Sigmoid colon (tissue), 7 donors: ENCODE data around the gene DCTN1. TPM values are rescaled to one million over a fixed set of nuclear protein-coding genes. Genes with fewer than 3 reads are reported as not detected.
A peak's percentile ranks its signal among the peaks of the same experiment; 100 is the strongest.

Source experiments
- DNase-seq: peaks from one replicate; pipeline ENCODE4 v3.0.0-alpha.2; 2019
- H3K27ac ChIP-seq, 4 donors: fragments of 200-600 bp; sonication (generic); one replicate each; pipeline ENCODE4 v1.5.1; 2016 to 2019; ENCODE audit warnings: mild to moderate bottlenecking in 1 of 4
- H3K27me3 ChIP-seq, 3 donors: fragments of 200-600 bp; sonication (generic); one replicate each; pipeline ENCODE4 v1.5.1; 2019; ENCODE audit warnings: mild to moderate bottlenecking in 1 of 3
- H3K36me3 ChIP-seq, 4 donors: fragments of 200-600 bp; sonication (generic); one replicate each; pipeline ENCODE4 v1.5.1; 2016 to 2019
- H3K4me1 ChIP-seq, 4 donors: fragments of 200-600 bp; sonication (generic); one replicate each; pipeline ENCODE4 v1.5.1; 2017 to 2019
- H3K4me3 ChIP-seq, 4 donors: fragments of 200-600 bp; sonication (generic); one replicate each; pipeline ENCODE4 v1.5.1; 2017 to 2019; ENCODE audit warnings: mild to moderate bottlenecking in 2 of 4, moderate library complexity in 1 of 4
- H3K9me3 ChIP-seq, 4 donors: fragments of 200-600 bp in 3 of 4; sonication (generic) in 3 of 4; one replicate each; pipeline versions ENCODE4 v1.5.1 to v1.6.1; 2013 to 2019
- EP300 ChIP-seq, 4 donors: sonication (generic); formaldehyde crosslinking; IDR thresholded peaks; one replicate each; pipeline ENCODE4 v1.6.1; 2017; ENCODE audit warnings: antibody characterized with exemption in 4 of 4
- POLR2A ChIP-seq, 2 donors: fragments of 450-650 bp; IDR thresholded peaks; one replicate each; pipeline ENCODE4 v1.6.1; 2016; ENCODE audit warnings: antibody characterized with exemption in 2 of 2, mild to moderate bottlenecking in 2 of 2, moderate library complexity in 2 of 2
- POLR2AphosphoS5 ChIP-seq, 4 donors: sonication (generic); formaldehyde crosslinking; IDR thresholded peaks; one replicate each; pipeline ENCODE4 v1.6.1; 2017; ENCODE audit warnings: antibody characterized with exemption in 4 of 4
- WGBS, 2 donors: extraction: QIAGEN DNeasy Blood & Tissue Kit; methylation state at CpG; one replicate each; pipeline ENCODE4 v1.1.7; 2013; 5-methylcytosine and 5-hydroxymethylcytosine counted together
- intact Hi-C: fragments of 100-400 bp; cut with DNase I; formaldehyde crosslinking; loops from one replicate; pipeline ENCODE4 v1.15.1; 2023
- polyA plus RNA-seq, 3 donors: library from polyadenylated mRNA; stranded (reverse); fragments of 200-250 nt; gene quantifications; one replicate each; pipeline ENCODE4 v1.2.3, GENCODE V29; 2013
- total RNA-seq, 4 donors: library from RNA; depleted of rRNA; stranded (reverse); fragments of >200 nt; gene quantifications; one replicate each; pipeline ENCODE4 v1.1.0, GENCODE V29; 2016
- TF ChIP-seq, protein P1 (sequence below), 4 experiments: fragments of 450-650 bp in 3 of 4; fragments of 200-600 bp in 1 of 4; IDR thresholded peaks; one replicate each; pipeline ENCODE4 v1.5.1; 2016 to 2019; ENCODE audit warnings: antibody characterized with exemption in 4 of 4, mild to moderate bottlenecking in 3 of 4, moderate library complexity in 2 of 4
- donor health status: healthy with polysubstance abuse.
- donor health status: Bipolar disorder and iron deficiency.
- donor health status: healthy.

Gene DCTN1
- total and polyA plus RNA-seq, 7 donors, result 67.3 to 137 (median 99.2) TPM

DNA sequence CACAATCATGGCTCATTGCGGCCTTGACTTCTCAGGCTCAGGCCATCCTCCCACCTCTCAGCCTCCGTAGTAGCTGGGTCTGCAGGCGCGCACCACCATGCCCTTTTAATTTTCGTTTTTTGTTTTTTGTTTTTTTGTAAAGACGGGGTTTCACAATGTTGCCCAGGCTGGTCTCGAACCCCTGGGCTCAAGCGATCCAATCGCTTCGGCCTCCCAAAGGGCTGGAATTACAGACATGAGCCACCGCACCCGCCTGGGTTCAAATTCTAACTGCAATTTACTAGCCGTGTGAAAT lies 12.3 kb upstream of the DCTN1 start:
- DNase-seq, result no peak
- H3K27ac ChIP-seq, result peak overlapping the region in 2 of 4 donors; percentile 90 to 92
- TF ChIP-seq EP300 (IDR thresholded peaks at IDR 0.05), result no peak
- no peak for TF ChIP-seq POLR2A (IDR thresholded peaks at IDR 0.05)
- no peak for TF ChIP-seq POLR2AphosphoS5 (IDR thresholded peaks at IDR 0.05)
- TF ChIP-seq, protein P1, sequence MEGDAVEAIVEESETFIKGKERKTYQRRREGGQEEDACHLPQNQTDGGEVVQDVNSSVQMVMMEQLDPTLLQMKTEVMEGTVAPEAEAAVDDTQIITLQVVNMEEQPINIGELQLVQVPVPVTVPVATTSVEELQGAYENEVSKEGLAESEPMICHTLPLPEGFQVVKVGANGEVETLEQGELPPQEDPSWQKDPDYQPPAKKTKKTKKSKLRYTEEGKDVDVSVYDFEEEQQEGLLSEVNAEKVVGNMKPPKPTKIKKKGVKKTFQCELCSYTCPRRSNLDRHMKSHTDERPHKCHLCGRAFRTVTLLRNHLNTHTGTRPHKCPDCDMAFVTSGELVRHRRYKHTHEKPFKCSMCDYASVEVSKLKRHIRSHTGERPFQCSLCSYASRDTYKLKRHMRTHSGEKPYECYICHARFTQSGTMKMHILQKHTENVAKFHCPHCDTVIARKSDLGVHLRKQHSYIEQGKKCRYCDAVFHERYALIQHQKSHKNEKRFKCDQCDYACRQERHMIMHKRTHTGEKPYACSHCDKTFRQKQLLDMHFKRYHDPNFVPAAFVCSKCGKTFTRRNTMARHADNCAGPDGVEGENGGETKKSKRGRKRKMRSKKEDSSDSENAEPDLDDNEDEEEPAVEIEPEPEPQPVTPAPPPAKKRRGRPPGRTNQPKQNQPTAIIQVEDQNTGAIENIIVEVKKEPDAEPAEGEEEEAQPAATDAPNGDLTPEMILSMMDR (IDR thresholded peaks at IDR 0.05), result no peak

DNA sequence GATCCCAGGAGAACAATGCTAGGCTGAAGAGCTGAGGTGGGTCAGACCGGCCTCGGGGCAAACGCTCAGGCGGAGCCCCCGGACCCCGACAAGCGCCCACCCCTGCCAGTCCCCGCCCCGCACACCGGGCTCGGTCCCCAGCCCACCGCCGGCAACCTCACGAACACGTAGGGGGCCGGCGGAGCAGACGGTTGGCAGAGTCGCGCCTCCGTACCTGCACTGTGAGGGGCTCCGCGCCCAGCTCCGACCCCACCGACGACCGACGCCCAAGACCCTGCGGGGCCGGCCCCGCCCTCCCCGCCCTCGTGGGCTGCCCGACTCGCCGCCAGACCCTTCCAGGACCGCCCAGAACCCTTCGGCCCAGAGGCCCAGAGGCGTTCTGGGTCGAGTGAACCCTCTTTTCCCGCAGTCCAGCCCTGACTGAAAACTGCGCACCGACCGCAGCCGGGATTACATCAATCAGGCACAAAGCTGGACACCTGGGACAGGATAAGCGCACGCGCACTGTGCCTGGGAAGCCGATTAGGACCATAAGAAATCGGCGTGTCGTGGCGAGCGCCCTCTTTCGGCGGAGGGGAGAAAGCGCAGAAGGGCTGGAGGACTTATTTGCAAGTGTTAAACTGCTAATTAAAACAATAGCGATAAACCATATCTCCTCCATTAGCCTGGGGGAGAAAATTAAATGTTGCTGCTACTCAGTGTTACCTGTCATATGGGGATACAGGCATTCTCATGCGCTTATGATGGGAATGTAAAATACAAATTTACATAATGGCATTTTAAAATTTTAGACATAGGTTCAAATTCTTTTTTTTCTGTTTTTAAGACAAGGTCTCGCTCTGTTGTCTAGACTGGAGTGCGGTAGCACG lies 11.7 kb upstream of the DCTN1 start:
- H3K27me3 ChIP-seq, result no peaks in the 10 kb centered on the region
- H3K4me3 ChIP-seq, result peak overlapping the region; percentile 94 to 99 (median 96)
- peaks cover 0 to 48% (median 39%) of the 10 kb centered on the region in 4 donors for H3K4me1 ChIP-seq
- peak overlapping the region; percentile 90 to 96 (median 93) for H3K27ac ChIP-seq
- intact Hi-C loops, result loop anchor here (10.0 kb wide), 1 partner anchor 137 kb away; no protein-coding TSS in a partner anchor
- H3K36me3 ChIP-seq, result no peaks in the 10 kb centered on the region
- WGBS, 2 donors, result 1 to 2% methylated on average over 62 of the region's 62 CpGs
- TF ChIP-seq POLR2A (IDR thresholded peaks at IDR 0.05) (peak in 1 of 2 donors; percentile 14), EP300 (IDR thresholded peaks at IDR 0.05) (no peak), POLR2AphosphoS5 (IDR thresholded peaks at IDR 0.05) (peak in 3 of 4 donors; percentile 67 to 78 (median 78))
- TF ChIP-seq, protein P1 (IDR thresholded peaks at IDR 0.05), result peak; percentile 88 to 96 (median 94)
- H3K9me3 ChIP-seq, result no peaks in the 10 kb centered on the region
- peak; percentile 96 for DNase-seq

More for the DNA sequence above, 12.3 kb upstream of the DCTN1 start:
- H3K4me3 ChIP-seq, result peak overlapping the region in 3 of 4 donors; percentile 94 to 99 (median 95)
- 43 to 73% methylated on average over 13 of the region's 13 CpGs for WGBS, 2 donors
- H3K9me3 ChIP-seq, result no peaks in the 10 kb centered on the region
- intact Hi-C loops, result loop anchor here (10.0 kb wide), 1 partner anchor 138 kb away; no protein-coding TSS in a partner anchor
- peaks cover 0 to 43% (median 36%) of the 10 kb centered on the region in 4 donors for H3K4me1 ChIP-seq
- no peaks in the 10 kb centered on the region for H3K27me3 ChIP-seq
- no peaks in the 10 kb centered on the region for H3K36me3 ChIP-seq

DNA sequence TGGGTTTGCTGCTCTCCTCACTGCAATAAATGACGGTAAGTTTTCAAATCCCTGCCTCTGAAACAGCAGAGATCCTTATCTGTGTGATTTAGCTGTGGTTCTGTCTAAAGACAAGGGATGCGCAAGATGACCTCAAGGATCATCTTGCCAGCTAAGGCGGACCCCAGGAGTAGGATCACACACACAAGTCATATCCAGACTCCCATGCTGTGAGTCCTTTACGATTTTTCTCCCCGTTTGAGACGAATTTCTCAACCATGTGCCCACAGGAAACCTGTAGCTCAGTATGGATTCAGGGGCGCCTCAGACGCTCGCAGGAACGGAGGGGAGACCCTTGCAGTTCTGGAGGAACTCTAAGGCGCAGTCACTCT lies 11.1 kb upstream of the DCTN1 start:
- WGBS, 2 donors, result 0 to 1% methylated on average over 11 of the region's 11 CpGs
- TF ChIP-seq, protein P1 (IDR thresholded peaks at IDR 0.05), result no peak
- no peak for TF ChIP-seq POLR2AphosphoS5 (IDR thresholded peaks at IDR 0.05)
- no peak for TF ChIP-seq POLR2A (IDR thresholded peaks at IDR 0.05)
- no peak for TF ChIP-seq EP300 (IDR thresholded peaks at IDR 0.05)
- no peak for DNase-seq
- Histone ChIP-seq H3K4me1 (peaks cover 0 to 54% (median 39%) of the 10 kb centered on the region in 4 donors), H3K27me3 (no peaks in the 10 kb centered on the region), H3K4me3 (peak overlapping the region; percentile 94 to 99 (median 96)), H3K36me3 (no peaks in the 10 kb centered on the region), H3K27ac (peak overlapping the region; percentile 90 to 96 (median 93)), H3K9me3 (no peaks in the 10 kb centered on the region)
- intact Hi-C loops, result loop anchor here (10.0 kb wide), 1 partner anchor 136 kb away; no protein-coding TSS in a partner anchor

DNA sequence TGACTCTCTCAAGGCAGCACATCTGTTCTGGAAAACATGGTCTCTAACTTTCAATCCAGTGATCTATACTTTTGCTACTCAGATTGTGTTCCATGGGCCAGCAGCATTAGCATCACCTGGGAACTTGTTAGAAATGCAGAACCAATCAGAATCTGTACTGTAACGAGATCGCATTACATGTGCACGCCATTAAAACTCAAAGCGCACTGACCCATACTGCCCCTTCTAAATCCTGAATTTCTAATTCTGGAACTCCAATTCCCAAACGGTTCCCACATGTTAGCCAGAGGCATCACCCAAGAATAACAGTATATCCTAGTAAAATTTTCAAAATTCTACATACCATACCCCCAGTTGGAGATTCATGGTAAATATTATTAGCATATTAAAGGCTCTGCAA lies 10.5 kb upstream of the DCTN1 start:
- TF ChIP-seq EP300 (IDR thresholded peaks at IDR 0.05) (no peak), POLR2A (IDR thresholded peaks at IDR 0.05) (no peak), POLR2AphosphoS5 (IDR thresholded peaks at IDR 0.05) (no peak)
- TF ChIP-seq, protein P1 (IDR thresholded peaks at IDR 0.05), result no peak
- H3K36me3 ChIP-seq, result no peaks in the 10 kb centered on the region
- 68 to 72% methylated on average over 5 of the region's 5 CpGs for WGBS, 2 donors
- peak overlapping the region in 1 of 4 donors; percentile 96 for H3K27ac ChIP-seq
- no peaks in the 10 kb centered on the region for H3K9me3 ChIP-seq
- H3K4me1 ChIP-seq, result peaks cover 0 to 60% (median 39%) of the 10 kb centered on the region in 4 donors
- no peak for DNase-seq
- intact Hi-C loops, result loop anchor here (10.0 kb wide), 1 partner anchor 136 kb away; no protein-coding TSS in a partner anchor
- no peaks in the 10 kb centered on the region for H3K27me3 ChIP-seq
- H3K4me3 ChIP-seq, result peak overlapping the region; percentile 94 to 99 (median 96)
